Activated gamma-delta T cell treated with Interleukin-2 at 50 U/mL for 16 hours (primary cell): ENCODE results near the gene FNDC10.

Experiments
- DNase-seq: peaks from one replicate; pipeline ENCODE4 v3.0.0-alpha.2; 2020

FNDC10 gene

DNA sequence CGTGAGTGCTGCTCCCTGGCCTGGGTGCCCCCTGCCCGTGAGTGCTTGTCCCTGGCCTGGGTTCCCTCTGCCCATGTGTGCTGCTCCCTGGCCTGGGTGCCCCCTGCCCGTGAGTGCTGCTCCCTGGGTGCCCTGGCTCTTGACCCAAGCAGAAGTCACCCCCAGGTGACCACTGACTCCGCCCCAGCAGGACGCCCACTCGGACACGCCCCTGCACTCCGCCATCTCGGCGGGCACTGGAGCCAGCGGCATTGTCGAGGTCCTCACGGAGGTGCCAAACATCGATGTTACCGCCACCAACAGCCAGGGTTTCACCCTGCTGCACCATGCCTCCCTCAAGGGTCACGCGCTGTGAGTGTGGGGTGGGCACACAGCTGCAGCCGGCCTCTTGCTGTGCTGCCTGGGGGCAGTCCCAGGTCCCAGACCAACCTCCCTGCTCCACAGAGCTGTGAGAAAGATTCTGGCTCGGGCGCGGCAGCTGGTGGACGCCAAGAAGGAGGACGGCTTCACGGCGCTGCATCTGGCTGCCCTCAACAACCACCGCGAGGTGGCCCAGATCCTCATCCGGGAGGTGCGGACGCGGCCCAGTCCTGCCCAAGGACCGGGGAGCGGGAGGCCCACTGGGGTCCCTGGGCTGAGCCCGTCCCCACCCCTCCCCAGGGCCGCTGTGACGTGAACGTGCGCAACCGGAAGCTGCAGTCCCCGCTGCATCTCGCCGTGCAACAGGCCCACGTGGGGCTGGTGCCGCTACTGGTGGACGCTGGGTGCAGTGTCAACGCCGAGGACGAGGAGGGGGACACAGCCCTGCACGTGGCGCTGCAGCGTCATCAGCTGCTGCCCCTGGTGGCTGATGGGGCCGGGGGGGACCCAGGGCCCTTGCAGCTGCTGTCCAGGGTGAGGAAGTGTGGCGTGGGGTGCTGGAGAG, 28.2 kb upstream of the FNDC10 start:
- no peak for DNase-seq

DNA sequence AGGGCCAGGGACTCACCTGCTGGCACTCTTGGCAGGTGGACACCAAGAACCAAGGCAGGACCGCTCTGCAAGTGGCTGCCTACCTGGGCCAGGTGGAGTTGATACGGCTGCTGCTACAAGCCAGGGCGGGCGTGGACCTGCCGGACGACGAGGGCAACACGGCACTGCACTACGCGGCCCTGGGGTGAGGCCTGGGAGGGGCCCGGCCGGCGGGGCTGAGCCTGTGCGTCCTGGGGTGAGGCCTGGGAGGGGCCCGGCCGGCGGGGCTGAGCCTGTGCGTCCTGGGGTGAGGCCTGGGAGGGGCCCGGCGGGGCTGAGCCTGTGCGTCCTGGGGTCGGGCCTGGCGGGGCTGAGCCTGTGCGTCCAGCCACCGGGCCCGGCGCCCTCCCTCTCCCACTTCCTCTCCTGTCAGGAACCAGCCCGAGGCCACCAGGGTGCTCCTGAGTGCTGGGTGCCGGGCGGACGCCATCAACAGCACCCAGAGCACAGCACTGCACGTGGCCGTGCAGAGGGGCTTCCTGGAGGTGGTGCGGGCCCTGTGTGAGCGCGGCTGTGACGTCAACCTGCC, 27.4 kb upstream of the FNDC10 start:
- no peak for DNase-seq

DNA sequence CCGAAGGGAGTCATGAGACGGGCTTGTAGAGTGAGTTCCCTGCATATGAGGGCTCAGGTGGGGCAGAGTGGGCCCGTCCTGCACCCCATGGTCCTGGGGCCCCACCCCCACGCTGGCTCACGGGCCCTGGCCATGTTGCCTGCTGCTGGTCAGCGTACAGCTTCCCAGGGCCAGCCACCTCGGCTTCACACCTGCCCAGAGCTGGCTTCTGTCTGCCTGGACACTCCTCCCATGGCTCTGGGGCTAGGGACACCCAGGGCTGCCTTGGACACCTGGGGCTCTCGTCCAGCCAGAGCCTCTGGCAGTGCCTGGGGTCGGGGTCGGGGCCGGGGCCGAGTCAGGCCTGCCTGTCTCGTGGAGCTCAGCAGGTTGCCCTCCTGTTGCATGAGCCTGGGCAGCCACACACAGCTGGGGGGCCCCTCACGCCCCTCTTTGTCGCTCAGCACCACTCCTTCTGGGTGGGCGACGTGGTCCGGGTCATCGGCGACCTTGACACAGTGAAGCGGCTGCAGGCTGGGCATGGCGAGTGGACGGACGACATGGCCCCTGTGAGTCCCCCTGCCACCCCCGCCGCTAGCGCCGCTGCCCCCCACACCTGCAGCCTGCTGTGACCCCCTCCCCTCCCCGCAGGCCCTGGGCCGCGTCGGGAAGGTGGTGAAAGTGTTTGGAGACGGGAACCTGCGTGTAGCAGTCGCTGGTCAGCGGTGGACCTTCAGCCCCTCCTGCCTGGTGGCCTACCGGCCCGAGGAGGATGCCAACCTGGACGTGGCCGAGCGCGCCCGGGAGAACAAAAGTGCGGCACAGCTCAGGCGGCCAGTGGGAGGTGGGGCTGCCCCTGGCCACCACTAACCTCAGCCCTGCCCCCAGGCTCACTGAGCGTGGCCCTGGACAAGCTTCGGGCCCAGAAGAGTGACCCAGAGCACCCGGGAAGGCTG, 26.5 kb upstream of the FNDC10 start:
- DNase-seq: no peak

DNA sequence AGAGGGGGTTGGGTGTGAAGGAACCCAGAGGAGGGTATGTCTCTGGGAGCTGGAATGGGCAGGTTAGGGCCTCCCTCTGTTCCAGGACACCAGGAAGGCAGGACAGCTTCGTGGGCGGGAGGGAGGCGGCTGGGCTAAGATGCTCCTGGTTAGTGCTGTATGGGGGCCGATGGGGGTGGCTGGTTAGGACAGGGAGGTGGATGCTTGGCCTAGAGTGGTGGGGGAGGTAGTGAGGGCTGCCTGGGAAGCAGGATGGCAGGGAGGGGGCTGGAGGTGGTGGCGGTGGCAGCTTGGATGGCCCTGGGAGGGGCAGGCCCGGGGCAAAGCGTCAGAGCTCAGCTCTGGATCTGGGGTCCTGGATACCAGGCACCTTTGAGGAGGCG, 25.9 kb upstream of the FNDC10 start:
- no peak for DNase-seq

DNA sequence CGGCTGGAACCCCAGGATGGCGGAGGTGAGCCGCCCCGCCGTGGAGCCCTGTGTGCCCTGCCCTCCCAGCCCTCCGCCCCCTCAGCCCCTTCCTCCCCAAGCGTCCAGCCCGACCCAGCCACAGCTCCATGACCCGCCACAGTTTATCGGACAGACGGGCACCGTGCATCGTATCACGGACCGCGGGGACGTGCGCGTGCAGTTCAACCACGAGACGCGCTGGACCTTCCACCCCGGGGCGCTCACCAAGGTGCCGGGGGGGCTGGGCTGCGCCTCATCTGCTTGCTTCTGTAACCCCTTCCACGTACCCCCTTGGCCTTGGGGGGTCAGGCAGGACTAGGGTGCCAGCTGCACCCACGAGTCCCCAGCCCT, 25.5 kb upstream of the FNDC10 start:
- DNase-seq: no peak

DNA sequence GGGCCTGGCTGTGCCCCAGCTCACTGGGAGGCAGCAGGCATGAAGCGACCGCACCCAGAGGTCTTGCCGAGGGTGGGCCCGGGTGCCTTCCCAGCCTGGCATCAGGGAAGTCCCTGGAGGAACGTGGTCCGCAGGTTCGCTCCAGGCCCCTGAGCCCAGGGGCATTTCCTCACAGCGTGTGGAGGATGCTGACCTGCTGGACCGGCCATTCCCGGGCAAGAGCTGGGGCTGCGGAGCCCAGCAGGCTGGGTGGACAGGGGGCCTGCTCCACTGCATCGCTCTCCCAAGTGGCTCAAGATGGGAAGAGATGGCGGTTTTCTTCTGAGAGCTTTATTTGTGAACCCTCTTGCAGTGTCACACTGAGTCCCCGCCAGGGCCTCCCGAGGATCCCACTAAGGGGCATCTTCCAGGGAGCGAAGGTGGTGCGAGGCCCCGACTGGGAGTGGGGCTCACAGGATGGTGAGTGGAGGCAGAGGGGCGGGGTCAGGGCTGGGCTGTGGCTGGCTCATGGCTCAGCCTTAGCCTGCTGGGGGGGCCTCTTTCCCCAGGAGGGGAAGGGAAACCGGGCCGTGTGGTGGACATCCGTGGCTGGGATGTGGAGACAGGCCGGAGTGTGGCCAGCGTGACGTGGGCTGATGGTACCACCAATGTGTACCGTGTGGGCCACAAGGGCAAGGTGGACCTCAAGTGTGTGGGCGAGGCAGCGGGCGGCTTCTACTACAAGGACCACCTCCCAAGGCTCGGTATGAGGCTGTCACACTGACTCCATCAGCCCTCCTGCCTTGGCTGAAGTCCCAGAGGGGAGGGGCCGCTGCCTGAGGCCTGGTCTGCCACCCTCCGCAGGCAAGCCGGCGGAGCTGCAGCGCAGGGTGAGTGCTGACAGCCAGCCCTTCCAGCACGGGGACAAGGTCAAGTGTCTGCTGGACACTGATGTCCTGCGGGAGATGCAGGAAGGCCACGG, 24.8 kb upstream of the FNDC10 start:
- no peak for DNase-seq

DNA sequence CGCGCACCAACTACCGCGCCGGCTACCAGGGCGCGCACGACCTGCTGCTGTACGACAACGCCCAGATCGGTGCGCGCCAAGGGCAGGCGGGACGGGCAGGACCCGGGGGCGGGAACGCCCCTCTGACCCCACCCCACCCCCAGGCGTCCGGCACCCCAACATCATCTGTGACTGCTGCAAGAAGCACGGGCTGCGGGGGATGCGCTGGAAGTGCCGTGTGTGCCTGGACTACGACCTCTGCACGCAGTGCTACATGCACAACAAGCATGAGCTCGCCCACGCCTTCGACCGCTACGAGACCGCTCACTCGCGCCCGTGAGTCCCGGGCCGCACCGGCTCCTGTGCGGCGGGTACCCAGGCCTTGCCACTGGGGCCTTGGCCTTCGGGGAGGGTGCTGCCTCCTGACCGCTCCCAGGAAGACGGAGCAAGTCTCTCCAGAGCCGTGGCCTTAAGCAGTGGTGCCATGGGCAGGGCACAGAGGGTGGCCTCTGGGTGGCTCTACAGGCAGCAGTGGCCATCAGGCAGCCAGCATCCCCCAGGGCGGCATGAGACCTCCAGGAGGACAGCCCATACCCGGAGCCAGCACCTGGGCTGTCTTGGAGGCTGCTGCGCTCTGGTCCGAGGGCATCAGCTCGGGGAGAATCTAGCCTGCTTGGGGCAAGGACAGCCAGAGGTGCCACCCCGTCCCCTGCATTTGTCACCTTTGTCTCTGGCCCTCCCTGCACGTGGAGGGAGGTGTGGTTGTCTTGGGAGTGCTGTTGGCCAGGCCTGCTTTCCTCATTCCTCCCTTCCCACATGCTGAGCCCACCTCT, 23.9 kb upstream of the FNDC10 start:
- DNase-seq: no peak

DNA sequence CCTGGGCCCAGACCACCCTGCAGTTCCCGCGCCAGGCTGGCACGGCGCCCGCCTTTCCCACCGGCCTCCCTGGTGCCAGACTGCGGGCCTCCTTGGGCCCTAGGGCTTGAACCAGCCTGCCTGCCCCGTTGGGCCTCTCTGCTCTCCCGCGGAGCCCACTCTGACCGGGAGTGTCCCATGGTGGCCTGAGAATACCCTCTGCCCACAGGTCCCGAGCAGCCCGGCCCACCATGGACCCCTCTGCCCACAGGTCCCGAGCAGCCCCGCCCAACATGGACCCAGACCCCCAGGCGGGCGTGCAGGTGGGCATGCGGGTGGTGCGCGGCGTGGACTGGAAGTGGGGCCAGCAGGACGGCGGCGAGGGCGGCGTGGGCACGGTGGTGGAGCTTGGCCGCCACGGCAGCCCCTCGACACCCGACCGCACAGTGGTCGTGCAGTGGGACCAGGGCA, 23.3 kb upstream of the FNDC10 start:
- no peak for DNase-seq

DNA sequence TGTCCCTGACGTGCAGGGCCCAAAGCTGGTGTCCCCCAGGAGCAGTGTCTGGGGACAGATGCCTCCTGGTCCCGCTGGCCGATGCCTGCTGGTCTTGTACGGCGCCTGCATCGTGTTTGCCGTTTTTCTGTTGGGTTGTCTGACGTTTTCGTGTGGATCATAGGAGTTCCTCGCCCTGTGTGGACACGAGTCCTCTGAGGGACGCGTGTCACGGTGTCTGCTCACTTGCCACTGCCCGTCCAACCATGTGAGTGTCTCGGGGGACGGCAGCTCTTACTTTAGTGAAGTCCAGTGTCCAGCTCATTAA, 22.8 kb upstream of the FNDC10 start:
- DNase-seq: no peak

DNA sequence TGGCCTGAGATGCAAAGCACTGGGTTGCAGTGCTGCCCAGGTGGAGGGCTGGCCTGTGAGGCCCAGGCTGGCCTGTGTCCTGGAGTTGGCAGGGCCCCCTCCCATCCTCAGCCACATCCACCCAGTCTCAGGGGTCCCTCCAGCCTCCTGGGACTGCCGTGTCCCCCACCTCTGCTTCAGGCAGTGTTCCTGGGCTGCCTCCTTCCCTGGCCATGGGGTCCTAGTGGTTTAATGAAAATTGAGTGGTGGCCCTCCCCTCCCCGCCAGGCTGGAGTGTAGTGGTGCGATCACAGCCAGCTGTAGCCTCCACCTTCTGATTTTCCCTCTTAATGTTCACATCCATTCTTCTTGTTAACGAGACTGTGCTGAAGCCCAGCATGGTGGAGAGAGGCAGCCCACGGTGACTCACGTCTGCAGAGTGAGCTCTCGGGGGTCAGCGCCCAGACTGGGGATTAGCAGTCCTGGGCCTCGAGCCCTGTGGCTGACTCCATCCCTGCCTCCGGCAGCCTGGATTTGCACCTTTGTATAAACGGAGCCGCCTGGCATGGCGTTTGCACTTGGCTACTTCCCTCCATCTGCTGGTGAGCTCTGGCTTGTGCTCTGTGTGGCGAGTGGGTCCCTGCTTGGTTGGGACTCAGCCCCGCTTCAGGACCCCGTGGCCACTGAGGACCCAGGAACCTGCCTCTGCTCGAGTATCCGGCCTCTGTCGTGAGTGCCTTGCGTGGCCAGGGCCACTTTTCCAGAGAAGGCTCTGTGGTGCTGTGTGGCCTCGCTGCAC, 22.3 kb upstream of the FNDC10 start:
- no peak for DNase-seq

DNA sequence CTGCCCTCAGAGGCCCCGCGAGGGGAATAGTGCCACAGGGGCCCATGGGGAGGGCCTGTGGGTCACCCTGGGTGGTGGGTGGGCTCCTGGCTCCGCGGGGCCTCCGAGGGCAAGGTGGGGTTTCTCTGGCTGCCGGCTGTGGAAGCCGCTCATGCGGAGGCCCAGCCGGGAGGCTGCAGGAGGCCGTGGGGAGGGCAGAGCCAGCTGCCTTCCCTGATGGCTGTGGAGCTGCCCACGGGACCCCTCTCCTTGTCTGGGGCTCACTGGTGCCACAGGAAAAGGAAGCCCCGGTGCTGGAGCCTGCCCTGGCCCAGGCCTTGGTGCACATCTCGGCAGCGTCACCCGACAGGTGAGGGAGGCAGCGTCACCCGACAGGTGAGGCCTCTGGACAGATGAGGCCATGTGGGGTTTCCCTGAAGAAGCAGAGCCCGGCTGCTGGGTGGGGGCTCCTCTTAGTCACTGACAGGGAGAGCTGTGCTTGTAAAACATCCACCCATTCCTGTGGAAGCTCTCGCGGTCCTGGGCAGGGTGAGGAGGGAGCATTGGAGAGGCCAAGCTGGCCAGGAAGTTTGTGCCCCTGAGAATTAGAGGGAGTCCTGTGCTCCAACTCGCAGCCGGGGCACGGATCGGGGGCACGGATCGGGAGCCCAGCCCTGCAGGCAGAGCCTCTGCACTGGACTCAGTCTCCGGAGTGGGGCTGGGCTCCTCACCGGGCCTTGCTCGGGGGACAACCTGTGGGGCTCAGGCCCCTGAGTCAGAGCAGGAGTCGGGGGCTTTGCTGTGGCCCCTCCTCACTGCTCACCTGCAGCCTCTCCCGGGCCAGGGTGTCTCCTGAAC, 21.5 kb upstream of the FNDC10 start:
- no peak for DNase-seq

DNA sequence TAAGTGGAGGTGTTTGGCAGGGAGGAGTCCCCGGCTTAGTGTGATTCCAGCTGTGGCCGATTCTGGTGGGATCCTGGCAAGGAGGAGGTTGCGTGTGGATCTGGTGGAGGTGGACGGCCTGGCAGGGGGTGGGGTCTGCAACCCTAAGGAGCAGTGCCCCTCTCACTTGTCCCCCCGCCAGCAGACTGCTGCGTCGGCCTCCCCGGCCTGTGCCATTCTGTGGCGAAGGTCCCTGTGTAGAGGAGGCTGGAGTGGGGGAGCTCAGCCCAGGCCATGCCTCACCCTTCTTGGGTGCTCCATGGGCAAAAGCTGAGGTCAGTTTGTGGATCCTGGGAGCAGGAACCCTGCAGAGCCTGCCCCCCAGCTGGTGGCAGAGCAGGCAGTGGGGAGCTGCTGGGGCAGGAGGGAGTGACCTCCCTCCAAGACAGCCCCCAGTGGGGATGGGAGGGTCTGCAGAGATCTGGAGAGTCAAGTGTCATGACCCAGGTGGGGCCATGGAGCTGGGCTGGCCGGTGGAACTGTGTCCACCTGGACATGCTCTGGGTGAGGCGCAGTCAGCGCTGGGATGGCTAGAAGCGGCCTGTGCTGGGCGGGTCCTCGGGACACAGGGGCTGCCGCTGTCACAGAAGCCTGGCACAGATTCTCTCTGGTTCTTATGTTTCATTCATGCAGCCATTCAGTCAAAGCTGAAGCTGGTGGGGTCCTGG, 20.7 kb upstream of the FNDC10 start:
- DNase-seq: no peak

DNA sequence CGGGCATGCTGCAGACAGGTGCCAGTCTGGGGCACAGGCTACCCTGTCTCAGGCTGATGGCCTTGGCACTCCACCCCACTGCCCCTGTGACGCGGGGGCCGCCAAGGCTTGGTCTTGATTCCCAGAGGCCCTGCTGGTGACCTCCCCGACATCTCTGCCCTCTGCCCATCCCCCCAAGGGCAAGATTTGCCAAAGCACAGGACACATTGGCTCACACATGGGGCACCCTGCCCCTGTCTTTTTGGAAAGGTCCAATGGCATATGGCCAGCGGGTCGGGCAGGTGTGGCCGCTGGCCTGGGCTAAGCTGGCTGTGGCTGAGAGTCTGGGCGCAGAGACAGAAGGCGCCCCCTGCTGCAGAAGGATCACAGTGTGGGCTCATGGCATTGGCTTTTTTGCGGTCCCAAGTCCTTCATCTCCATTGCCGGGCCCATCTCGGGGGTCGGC, 20.0 kb upstream of the FNDC10 start:
- no peak for DNase-seq

DNA sequence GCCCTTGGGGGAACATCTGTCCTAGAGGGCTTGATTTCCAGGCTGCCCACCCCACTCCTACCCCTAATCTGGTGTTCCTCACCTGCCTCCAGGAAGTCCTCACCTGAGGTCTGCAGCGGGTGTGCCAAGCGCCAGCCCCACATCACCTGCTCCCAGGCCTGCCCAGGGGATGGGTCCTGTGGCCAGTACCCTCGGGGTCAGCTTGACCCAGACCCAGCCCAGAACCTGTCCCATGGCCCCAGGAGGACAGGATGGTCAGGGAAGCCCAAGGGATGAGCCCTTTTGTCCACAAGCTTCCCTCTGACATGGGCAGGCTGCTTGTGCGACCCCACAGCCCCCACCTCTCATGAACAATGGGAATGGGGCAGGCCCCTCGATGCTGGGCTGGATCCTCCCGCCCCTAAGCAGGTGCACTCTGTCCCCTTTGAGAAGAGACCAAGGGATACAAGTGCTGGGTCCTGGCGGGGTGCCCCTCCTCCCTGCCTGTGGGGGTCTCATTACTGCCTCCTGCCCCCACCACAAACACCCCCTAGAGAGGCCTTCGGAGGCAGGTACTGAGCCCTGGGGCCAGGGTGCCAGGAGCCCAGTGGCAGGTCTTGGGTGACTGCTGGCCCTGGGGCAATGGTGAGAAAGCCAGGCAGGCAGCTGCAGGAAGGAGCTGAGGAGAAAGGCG, 18.6 kb upstream of the FNDC10 start:
- DNase-seq: no peak

DNA sequence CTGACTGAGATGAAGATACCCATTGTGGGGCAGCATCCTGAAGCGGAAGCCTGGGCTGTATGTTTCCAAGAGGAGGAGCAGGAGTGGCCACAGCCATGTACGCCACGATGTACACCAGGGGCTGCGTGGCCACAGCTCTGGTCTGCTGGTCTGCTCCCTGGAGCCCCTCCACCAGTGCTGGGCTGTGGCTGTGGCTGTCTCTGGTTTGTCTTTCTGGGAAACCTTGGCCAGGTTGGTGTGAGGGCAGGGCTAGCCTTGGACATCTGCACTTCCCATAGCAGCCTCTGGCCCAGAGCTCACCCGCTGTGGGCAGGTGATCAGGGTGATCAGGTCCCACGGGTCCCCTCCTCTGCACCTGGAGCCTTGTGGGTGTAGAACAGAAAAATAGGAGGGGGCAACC, 18.0 kb upstream of the FNDC10 start:
- no peak for DNase-seq

DNA sequence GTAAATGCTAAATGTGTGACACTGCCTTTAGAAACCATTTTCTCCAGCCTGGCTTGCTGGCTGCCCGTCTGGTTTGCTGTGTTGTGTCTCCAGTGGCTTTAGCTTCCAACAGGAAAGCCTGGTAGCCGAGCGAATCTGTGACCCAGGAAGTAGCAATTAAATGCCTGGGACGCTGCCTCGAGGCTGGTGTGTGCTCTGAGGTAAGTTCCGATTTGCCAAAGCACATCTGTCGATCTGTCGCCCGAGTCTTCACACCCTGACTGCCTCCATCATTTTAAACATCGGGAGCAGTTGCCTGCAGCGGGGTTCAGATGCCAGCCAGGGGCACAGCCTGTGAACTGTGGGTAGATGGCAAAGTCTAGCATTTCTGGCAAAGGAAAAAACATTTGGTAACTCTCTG, 17.6 kb upstream of the FNDC10 start:
- no peak for DNase-seq

DNA sequence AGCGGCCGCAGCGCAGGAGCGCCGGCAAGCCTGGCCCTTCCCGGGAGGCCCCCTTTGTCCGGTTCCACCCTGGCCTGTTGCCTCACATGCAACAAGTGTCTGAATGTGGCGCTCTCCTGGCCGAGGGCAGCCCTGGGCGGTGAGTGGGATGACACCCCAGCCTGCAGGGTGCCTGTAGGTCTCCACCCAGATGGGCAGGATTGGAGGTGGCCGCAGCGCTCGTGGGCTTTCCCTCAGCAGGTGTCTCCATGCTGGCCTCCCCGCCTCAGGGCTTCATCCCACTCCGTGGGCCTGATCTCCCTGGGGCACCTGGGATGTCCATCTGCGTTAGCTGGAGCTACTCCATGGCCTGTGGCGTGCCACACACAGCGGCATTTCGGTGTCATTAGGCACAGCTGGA, 16.9 kb upstream of the FNDC10 start:
- DNase-seq: no peak

DNA sequence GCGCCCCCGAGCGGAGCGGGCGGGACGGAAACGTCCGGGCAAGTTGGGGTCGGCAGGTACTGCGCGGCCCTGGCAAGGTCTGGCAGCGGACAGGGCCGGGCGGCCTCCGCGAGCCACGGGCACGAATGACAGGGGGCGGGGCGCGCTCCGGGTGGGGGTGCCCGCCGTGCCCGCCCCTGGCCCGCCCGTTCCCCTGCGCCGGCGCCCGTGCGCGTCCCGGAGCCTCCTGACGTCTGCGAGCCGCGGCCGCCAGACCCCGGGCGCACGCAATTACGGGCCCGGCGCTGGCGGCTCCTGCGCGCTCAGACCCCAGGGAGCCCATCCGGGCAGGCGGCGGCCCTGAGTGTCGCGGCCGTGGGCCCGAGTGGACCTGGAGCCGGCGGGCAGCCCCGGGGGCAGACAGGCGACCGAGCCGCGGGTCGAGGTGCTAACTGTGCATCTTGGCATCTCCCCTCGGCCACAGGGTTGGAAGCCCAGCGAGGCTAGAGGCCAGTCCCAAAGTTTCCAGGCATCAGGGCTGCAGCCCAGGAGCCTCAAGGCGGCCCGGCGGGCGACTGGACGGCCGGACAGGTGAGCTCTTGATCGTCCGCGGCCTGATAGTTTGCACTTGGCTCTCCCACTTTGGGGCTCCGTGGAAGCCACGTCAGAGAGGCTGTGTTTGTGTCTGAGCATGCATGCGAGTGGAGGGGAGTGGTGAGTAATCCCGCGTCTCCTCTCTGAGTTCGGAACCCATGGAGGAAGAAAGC, 16.3 kb upstream of the FNDC10 start:
- DNase-seq: no peak
